ENCODE data around the gene LGALS8.

GRCh38 chr1:236515443-236515958 lies 8.3 kb upstream of the LGALS8 start:
- TF ChIP-seq CTCF (IDR thresholded peaks at IDR 0.05) (no peak), POLR2A (IDR thresholded peaks at IDR 0.05) (no peak)
